PFSK-1 (cell line): ENCODE results near the gene TCEANC.

ENCODE experiments used
- POLR2AphosphoS5 ChIP-seq: IDR thresholded peaks from 2 replicates; pipeline ENCODE4 v1.6.1; 2012; ENCODE audit warnings: low read depth, mild to moderate bottlenecking, control low read depth, low read length, moderate library complexity
- REST ChIP-seq, 2 experiments: IDR thresholded peaks; 2 replicates each; pipeline versions ENCODE4 v1.6.1 to v1.8.0; 2011 to 2012; ENCODE audit warnings: low read depth in 2 of 2, low read length in 2 of 2, control low read depth in 1 of 2, inconsistent platforms in 1 of 2, mild to moderate bottlenecking in 1 of 2, moderate library complexity in 1 of 2; ENCODE audit not compliant: insufficient read depth in 1 of 2
- SIN3A ChIP-seq: IDR thresholded peaks from 2 replicates; pipeline ENCODE4 v1.6.1; 2012; ENCODE audit warnings: mild to moderate bottlenecking, low read length, moderate library complexity, borderline replicate concordance; ENCODE audit not compliant: insufficient read depth
- TAF1 ChIP-seq: IDR thresholded peaks from 2 replicates; pipeline ENCODE4 v1.6.1; 2012; ENCODE audit warnings: low read length, control low read depth, borderline replicate concordance; ENCODE audit not compliant: insufficient read depth

- TF ChIP-seq TAF1, result no peak
- no peak for TF ChIP-seq POLR2AphosphoS5
- TF ChIP-seq SIN3A, result no peak
- no peak for TF ChIP-seq REST (IDR thresholded peaks at IDR 0.05; ENCODE audit: insufficient read depth in 1 of 2, low read depth in 2 of 2, low read length in 2 of 2)
Observed at GRCh38 chrX:13711141-13711540, 58.2 kb downstream of the TCEANC start.
